IgD-negative memory B cell (primary cell): ENCODE results near the gene RPP40. TPM values are rescaled to one million over a fixed set of nuclear protein-coding genes. Genes with fewer than 3 reads are reported as not detected.
"Not testable (repeated sequence)": the region's sequence is repeated elsewhere in the genome, so short reads cannot be mapped to it uniquely, and the experiment has no call there.

Experiments
- H3K27ac Mint-ChIP-seq, 3 donors: one replicate each; pipeline ENCODE4 v1.8.0; 2020 to 2022; ENCODE audit warnings: mild to moderate bottlenecking in 3 of 3, mixed read lengths in 3 of 3, moderate library complexity in 1 of 3
- H3K27me3 Mint-ChIP-seq: one replicate; pipeline ENCODE4 v1.8.0; 2021; ENCODE audit warnings: mixed read lengths
- H3K36me3 Mint-ChIP-seq: one replicate; pipeline ENCODE4 v1.8.0; 2020; ENCODE audit warnings: mild to moderate bottlenecking, mixed read lengths
- H3K4me1 Mint-ChIP-seq, 3 donors: one replicate each; pipeline ENCODE4 v1.8.0; 2020 to 2022; ENCODE audit warnings: mixed read lengths in 3 of 3, mild to moderate bottlenecking in 1 of 3
- H3K4me3 Mint-ChIP-seq, 4 donors: one replicate each; pipeline ENCODE4 v1.8.0; 2020 to 2022; ENCODE audit warnings: mild to moderate bottlenecking in 4 of 4, mixed read lengths in 4 of 4, moderate library complexity in 3 of 4
- H3K9me3 Mint-ChIP-seq, 3 donors: one replicate each; pipeline ENCODE4 v1.8.0; 2020 to 2021; ENCODE audit warnings: mixed read lengths in 3 of 3, mild to moderate bottlenecking in 1 of 3
- polyA plus RNA-seq: library from polyadenylated mRNA; unstranded; fragments of 300-500 nt; fragmentation: Illumina TruSeq; gene quantifications from one replicate; pipeline ENCODE4 v1.2.3, GENCODE V29; 2021

Gene RPP40, protein sequence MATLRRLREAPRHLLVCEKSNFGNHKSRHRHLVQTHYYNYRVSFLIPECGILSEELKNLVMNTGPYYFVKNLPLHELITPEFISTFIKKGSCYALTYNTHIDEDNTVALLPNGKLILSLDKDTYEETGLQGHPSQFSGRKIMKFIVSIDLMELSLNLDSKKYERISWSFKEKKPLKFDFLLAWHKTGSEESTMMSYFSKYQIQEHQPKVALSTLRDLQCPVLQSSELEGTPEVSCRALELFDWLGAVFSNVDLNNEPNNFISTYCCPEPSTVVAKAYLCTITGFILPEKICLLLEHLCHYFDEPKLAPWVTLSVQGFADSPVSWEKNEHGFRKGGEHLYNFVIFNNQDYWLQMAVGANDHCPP
- polyA plus RNA-seq, result 11.2 TPM

DNA sequence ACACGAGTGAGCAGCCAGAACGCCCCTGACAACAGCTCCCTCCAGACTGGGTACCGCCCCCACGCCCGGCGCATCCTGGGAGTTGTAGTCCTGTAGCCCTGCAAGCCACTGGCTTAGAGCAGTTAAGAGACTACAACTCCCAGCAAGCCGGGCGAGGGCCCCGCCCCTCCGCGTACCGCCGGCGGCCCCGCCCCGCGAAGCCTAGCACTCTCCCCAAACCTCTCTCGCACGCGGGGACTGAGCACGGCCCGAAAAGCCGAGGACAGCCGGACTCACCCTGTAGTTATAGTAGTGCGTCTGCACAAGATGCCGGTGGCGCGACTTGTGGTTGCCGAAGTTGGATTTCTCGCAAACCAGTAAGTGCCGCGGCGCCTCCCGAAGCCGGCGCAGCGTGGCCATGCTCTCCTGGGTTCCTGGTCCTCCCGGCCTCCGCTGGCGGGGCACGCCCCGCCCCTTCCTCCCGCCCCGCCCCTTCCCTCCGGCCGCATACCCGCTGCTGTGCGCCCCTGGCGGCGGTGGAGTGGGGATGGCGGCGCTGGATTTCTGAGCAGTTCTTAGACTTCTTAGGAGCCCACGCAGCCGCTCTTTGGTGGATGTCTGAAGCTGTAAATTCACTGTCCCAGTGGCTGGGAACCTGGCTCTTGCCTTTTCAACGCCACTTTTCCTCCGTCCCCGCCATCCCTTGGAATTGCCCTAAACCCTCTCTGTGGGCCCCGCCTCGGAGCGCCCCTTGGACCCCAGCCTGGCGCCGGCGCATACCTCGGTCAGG lies at the start of gene RPP40:
Gene RPP40 (minus strand): TSS at position 434 of the 769 bp plus-strand sequence. CDS start 35 bp downstream, at position 399.
- Mint-ChIP-seq H3K27ac (peak within 1 kb of the TSS; percentile 90 to 97 (median 96)), H3K4me1 (peaks cover 2 to 11% (median 9%) of the 10 kb centered on the region in 3 donors), H3K36me3 (peaks cover 4% of the 10 kb centered on the region), H3K4me3 (peak within 1 kb of the TSS; percentile 90 to 98 (median 94)), H3K27me3 (no peaks in the 10 kb centered on the region), H3K9me3 (no peaks in the 10 kb centered on the region)

DNA sequence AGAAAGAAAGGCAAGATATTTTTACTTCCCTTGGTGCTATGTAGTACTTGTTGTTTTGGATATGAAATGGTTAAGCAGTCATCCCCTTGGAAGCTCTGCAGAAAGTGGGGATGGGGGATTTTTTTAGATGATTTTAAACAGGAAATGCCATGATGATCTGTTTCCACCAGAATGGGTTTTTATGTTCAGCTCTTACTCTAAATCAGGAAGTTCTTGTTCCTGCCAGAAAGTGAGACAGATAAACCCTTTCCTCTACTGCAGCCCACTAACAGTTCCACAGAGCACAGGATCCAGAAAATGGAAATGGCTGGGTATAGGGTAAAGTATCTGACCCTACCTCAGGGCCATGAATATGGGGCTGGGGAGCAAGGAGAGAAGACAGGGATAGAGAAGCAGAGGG lies 49.2 kb upstream of the RPP40 start:
- Mint-ChIP-seq H3K36me3 (peaks cover 6% of the 10 kb centered on the region), H3K4me3 (peak overlapping the region in 1 of 4 donors; percentile 6), H3K9me3 (peaks cover 5 to 18% (median 15%) of the 10 kb centered on the region in 3 donors), H3K4me1 (no peaks in the 10 kb centered on the region), H3K27me3 (peaks cover 1% of the 10 kb centered on the region), H3K27ac (no peak overlapping the region)

DNA sequence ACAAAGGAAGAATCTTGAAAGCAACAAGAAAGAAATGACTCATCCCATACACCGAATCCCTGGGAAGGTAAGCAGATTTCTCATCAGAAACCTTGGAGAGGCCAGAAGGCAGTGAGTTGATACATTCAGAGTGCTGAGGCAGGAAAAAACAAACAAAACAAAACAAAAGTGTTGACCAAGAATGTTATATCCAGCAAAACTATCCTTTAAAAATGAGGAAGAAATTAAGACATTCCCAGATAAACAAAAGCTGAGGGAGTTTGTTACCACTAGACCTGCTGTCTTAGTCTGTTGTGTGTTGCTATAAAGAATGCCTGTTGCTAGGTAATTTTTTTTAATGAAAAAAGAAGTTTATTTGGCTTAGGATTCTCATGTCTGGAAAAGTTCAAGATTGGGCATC lies 47.6 kb upstream of the RPP40 start:
- Mint-ChIP-seq H3K27me3 (no peaks in the 10 kb centered on the region), H3K27ac (no peak overlapping the region), H3K36me3 (peaks cover 9% of the 10 kb centered on the region)

DNA sequence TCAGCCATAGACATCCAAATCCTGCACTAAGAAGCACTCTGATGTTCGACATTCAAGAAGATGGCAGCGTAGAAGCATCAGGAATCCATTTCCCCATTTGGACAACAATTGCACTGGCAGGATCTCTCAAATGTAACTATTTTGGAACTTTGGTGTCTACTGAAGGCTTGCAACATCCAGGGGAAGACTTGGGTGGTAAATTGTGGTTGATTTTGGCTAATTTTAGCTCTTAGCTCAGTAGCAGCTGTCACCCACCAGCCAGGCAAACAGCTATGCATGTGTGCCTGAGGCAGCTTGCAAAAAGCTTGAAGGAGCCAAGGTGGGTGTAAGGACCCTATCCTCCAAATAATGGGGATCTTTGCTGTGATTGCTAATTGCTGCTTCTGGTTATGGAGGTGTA lies 46.2 kb upstream of the RPP40 start:
- peaks cover 5 to 18% (median 18%) of the 10 kb centered on the region in 3 donors for H3K9me3 Mint-ChIP-seq

More for the DNA sequence above, 47.6 kb upstream of the RPP40 start:
- no peak overlapping the region for H3K4me3 Mint-ChIP-seq
- H3K4me1 Mint-ChIP-seq, result no peaks in the 10 kb centered on the region
- peaks cover 5 to 18% (median 18%) of the 10 kb centered on the region in 3 donors for H3K9me3 Mint-ChIP-seq

DNA sequence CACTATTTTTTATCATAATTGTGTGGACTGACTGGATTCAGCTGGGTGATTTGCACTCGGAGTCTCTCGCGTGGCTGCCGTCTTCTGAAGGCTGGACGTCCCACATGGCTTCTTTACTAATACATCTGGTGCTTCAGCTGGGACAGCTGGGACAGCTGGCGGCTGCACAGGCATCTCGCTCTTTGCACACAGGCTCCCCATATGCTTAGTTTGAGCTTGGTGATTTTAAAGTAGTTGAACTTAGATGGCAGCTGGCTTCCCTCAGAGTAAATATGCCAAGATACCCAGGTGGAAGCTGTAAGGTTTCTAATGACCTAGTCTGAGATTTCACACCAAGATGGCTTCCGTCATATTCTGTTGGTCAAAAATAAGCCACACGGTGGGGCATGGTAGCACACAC lies 42.6 kb upstream of the RPP40 start:
- no peak overlapping the region for H3K4me3 Mint-ChIP-seq
- no peaks in the 10 kb centered on the region for H3K27me3 Mint-ChIP-seq
- peaks cover 10% of the 10 kb centered on the region for H3K36me3 Mint-ChIP-seq
- H3K27ac Mint-ChIP-seq, result no peak overlapping the region
- peaks cover 5 to 16% (median 15%) of the 10 kb centered on the region in 3 donors for H3K9me3 Mint-ChIP-seq
- peaks cover 0 to 1% (median 0%) of the 10 kb centered on the region in 3 donors for H3K4me1 Mint-ChIP-seq

More for the DNA sequence above, 46.2 kb upstream of the RPP40 start:
- H3K36me3 Mint-ChIP-seq, result peaks cover 11% of the 10 kb centered on the region
- no peaks in the 10 kb centered on the region for H3K27me3 Mint-ChIP-seq
- peaks cover 0 to 1% (median 0%) of the 10 kb centered on the region in 3 donors for H3K4me1 Mint-ChIP-seq
- no peak overlapping the region for H3K4me3 Mint-ChIP-seq
- no peak overlapping the region for H3K27ac Mint-ChIP-seq

DNA sequence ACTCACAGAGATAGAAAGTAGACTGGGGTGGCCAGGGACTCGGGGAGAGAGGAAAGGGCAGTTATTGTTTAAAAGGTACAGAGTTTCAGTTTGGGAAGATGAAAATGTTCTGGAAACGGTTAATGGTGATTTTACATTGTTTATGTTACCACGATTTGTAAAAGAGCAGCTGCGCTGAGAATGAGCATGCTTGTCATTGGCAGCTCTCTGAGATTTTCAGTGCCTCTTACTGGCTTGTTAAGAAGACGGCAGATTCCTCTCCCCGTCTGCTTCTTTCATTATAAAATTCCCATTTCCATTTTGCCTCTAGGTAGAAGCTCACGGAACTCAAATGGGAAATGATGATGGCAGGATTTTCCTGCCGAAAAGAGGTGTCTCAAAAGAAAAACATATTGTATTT lies 41.6 kb upstream of the RPP40 start:
- H3K4me1 Mint-ChIP-seq, result peaks cover 0 to 1% (median 0%) of the 10 kb centered on the region in 3 donors
- peaks cover 0 to 6% (median 6%) of the 10 kb centered on the region in 3 donors for H3K9me3 Mint-ChIP-seq
- H3K27me3 Mint-ChIP-seq, result no peaks in the 10 kb centered on the region
- H3K27ac Mint-ChIP-seq, result no peak overlapping the region
- H3K4me3 Mint-ChIP-seq, result no peak overlapping the region
- H3K36me3 Mint-ChIP-seq, result peaks cover 9% of the 10 kb centered on the region

DNA sequence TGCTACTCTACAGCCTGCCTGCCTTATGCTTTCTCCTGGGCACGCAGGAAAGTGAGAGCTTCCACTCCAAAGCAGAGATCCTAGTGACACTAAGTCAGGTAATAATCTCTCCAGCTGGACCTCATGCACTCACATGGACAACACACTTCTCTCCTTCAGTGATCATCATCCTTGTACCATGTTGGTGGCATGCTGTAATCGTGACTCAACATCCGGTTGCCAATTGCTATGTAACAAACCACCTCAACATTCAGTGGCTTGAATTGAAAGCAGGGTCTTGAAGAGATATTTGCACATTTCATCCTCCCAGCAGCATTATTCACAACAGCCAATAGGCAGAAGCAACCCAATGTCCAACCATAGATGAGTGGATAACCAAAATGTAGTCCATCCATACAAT lies 41.0 kb upstream of the RPP40 start:
- H3K36me3 Mint-ChIP-seq, result peaks cover 9% of the 10 kb centered on the region
- H3K27me3 Mint-ChIP-seq, result no peaks in the 10 kb centered on the region
- no peak overlapping the region for H3K27ac Mint-ChIP-seq
- peaks cover 0 to 6% (median 5%) of the 10 kb centered on the region in 3 donors for H3K9me3 Mint-ChIP-seq
- H3K4me3 Mint-ChIP-seq, result no peak overlapping the region
- H3K4me1 Mint-ChIP-seq, result peaks cover 0 to 1% (median 0%) of the 10 kb centered on the region in 3 donors

DNA sequence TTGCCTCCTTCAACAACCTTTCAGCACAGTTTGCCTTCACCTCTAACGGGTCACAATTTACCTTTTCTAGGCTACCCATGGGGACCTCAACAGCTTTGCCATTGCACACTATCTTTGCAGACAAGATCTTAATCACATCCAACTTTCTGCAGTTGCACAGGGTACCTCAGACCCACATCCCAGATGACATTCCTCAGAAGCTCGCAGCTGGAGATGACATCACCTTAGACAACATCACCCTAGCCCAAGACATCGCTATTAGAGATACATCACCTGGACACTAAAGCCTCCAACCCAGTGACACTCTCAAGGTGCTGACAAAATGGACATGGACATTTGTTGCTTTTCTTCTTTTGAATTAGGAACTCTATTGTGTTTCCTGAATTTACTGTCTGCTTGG lies 38.6 kb upstream of the RPP40 start:
- Mint-ChIP-seq H3K36me3 (peaks cover 7% of the 10 kb centered on the region), H3K27ac (no peak overlapping the region), H3K4me1 (peaks cover 0 to 1% (median 0%) of the 10 kb centered on the region in 3 donors), H3K4me3 (no peak overlapping the region), H3K9me3 (no peaks in the 10 kb centered on the region), H3K27me3 (no peaks in the 10 kb centered on the region)

DNA sequence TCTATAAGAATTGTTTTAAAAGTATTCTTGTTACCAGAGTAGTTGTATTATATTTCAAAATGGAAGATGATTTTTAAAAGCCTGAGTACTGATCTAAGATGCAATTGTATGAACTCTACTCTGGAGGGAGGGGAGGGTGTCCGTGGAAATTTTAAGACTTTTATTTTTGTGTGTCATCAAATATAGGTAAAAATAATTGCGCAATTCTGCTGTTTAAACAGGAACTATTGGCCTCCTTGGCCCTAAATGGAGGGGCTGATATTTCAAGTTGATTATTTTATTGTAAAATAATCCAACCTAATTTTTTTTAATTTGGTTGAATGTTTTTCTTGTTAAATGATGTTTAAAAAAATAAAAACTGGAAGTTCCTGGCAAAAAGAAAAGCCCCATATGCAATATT lies 38.1 kb upstream of the RPP40 start:
- peaks cover 6% of the 10 kb centered on the region for H3K36me3 Mint-ChIP-seq
- H3K9me3 Mint-ChIP-seq, result no peaks in the 10 kb centered on the region
- no peaks in the 10 kb centered on the region for H3K27me3 Mint-ChIP-seq
- no peak overlapping the region for H3K27ac Mint-ChIP-seq
- H3K4me3 Mint-ChIP-seq, result no peak overlapping the region
- H3K4me1 Mint-ChIP-seq, result peaks cover 0 to 1% (median 0%) of the 10 kb centered on the region in 3 donors

DNA sequence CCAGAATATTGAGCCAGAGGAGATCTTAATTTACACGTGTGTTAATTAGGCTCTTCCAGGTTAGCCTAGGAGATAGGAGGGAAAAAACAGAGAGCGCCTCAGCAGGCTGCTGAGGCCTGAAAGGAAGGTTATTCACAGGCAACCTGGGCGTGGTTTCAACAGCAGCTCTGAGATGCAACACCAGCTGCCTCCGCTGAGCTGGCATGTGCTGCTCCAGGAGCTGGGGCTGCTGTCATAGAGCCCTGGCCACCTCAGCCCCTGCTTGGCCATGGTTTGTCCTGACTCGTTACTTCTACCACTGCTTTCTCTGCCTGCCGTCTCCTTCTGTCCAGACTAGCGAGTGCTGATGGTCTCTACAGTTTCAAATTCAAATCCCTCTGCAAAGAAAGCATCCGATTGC lies 32.4 kb upstream of the RPP40 start:
- Mint-ChIP-seq H3K4me3 (no peak overlapping the region), H3K27ac (peak overlapping the region in 1 of 3 donors; percentile 74), H3K27me3 (no peaks in the 10 kb centered on the region), H3K4me1 (peaks cover 0 to 9% (median 0%) of the 10 kb centered on the region in 3 donors), H3K9me3 (no peaks in the 10 kb centered on the region), H3K36me3 (no peaks in the 10 kb centered on the region)

DNA sequence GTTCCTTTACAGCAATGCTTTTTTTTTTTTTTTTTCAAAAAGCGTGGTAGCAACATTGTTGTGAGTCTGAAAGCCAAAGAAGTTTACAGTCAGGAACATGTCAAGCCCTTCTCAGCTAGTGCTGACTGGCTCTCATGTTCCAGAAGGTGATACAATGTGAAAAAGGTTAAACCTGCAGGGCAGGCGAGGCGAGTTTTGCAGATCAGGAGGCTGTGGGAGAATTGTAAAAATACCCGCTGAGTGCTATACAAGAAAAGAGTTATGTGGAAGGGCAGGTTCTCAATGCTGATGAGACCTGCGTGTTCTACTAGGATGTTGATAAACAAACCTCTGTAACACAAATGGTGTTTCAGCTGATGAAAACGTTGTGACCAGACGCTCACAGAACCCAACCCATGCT lies 30.9 kb upstream of the RPP40 start:
- no peak overlapping the region for H3K27ac Mint-ChIP-seq
- peaks cover 4 to 9% (median 6%) of the 10 kb centered on the region in 3 donors for H3K4me1 Mint-ChIP-seq
- H3K4me3 Mint-ChIP-seq, result no peak overlapping the region
- H3K9me3 Mint-ChIP-seq, result no peaks in the 10 kb centered on the region
- no peaks in the 10 kb centered on the region for H3K27me3 Mint-ChIP-seq
- H3K36me3 Mint-ChIP-seq, result no peaks in the 10 kb centered on the region

DNA sequence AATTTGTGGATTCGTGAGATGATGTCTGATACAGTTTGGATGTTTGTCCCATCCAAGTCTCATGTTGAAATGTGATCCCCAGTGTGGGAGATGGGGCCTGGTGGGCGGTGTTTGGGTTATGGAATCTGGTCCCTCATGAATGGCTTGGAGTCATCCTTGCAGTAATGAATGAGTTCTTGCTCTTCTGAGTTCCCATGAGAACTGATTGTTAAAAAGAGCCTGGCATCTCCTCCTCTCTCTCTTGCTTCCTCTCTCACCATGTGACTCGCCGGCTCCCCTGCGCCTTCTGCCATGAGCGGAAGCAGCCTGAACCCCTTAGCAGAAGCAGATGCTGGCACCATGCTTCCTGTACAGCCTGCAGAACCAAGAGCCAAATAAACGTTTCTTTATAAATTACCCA lies 30.5 kb upstream of the RPP40 start:
- Mint-ChIP-seq H3K27me3 (no peaks in the 10 kb centered on the region), H3K9me3 (no peaks in the 10 kb centered on the region), H3K4me1 (peaks cover 4 to 9% (median 6%) of the 10 kb centered on the region in 3 donors), H3K36me3 (no peaks in the 10 kb centered on the region), H3K27ac (no peak overlapping the region), H3K4me3 (no peak overlapping the region)

DNA sequence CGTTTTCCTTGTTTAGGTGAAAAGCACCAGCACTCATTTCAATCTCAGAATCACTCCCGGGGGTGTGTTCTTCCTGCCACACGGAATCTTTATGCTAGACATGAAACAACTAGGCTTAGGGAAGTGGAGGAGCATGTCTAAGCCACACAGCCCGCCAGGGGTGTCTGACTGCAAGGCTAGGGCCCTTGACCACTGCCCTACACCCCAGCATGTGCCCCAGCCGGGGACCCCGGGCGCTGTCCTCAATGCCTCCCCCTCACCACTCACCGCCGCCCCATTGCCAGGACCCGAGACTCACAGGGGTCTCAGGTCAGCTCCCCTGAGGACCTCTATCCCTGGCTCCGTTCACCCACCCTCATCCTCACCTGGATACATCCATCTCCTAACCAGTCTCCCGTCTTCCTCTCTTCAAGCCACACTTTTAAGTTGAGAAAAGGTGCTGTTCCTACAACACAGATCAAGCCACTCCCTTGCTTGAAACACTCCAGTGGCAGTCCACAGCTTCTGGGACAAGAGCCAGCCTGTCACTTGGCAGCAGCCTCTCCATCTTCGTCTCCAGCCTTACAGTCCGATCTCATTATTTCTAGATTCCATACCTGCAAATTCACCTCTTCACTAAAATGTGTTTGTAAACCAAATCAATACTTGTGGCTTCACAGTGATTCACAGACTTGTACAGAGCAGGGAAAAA lies 29.5 kb upstream of the RPP40 start:
- H3K27ac Mint-ChIP-seq, H3K27me3 Mint-ChIP-seq, H3K4me3 Mint-ChIP-seq, H3K36me3 Mint-ChIP-seq, H3K4me1 Mint-ChIP-seq, H3K9me3 Mint-ChIP-seq: not testable (repeated sequence)

DNA sequence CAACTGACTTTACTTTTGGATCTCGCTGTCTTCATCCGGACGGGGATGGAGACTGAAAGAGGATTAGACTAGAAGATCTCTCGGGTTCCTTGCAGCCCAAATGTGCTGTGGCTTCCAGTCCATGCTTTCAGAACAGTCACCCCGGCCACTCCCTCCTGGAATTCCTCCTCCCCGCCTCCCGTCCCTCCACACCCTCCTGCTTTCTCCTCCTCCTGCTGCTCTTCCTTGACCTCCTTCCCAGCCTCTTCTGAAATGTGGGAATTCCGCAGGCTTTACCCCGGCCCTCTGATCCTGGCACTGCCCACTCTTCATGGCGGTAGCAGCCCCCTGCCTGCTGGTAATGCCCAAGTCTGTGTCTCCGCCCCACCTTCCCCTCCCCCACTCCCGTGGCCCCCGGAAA lies 28.9 kb upstream of the RPP40 start:
- not testable (repeated sequence) for H3K9me3 Mint-ChIP-seq, H3K4me1 Mint-ChIP-seq, H3K27me3 Mint-ChIP-seq, H3K36me3 Mint-ChIP-seq, H3K27ac Mint-ChIP-seq
- H3K4me3 Mint-ChIP-seq, result peak overlapping the region in 1 of 4 donors; percentile 52

DNA sequence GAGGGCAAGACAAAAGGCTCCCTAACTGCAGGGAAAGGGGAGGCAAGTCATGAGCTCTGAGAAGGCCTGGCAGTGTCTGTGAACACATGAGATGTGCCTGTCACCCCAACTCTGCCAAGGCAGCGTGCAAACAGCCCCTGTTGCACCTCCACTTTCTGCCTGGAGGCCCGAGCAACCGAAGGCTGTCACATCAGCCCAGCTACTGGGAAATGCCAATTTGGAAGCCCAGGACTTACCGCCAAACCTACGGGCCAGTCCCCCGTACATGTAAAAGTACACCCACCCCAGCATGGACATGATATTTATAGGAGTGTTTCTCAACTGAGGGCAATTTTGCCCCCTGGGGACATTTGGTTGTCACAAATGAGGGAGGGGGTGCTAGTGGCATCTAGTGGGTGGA lies 27.3 kb upstream of the RPP40 start:
- peaks cover 7 to 14% (median 7%) of the 10 kb centered on the region in 3 donors for H3K4me1 Mint-ChIP-seq
- no peaks in the 10 kb centered on the region for H3K9me3 Mint-ChIP-seq
- no peak overlapping the region for H3K27ac Mint-ChIP-seq
- no peaks in the 10 kb centered on the region for H3K36me3 Mint-ChIP-seq
- H3K27me3 Mint-ChIP-seq, result peaks cover 4% of the 10 kb centered on the region
- no peak overlapping the region for H3K4me3 Mint-ChIP-seq
